ENCODE data around the gene RBMS3. TPM values are rescaled to one million over a fixed set of nuclear protein-coding genes. Genes with fewer than 3 reads are reported as not detected.

The RBMS3 gene
- total RNA-seq, 2 donors from 2014 or later: 2.8 to 9.6 TPM

GRCh38 chr3:29555590-29555989, 274.7 kb downstream of the RBMS3 start:
- Histone ChIP-seq H3K4me3 (no peak overlapping the region), H3K9me3 (no peaks in the 10 kb centered on the region), H3K27ac (no peak overlapping the region), H3K9ac (ENCODE audit: low read depth in 2 of 2, low read length in 2 of 2) (no peak overlapping the region), H3K36me3 (no peaks in the 10 kb centered on the region), H3K27me3 (no peaks in the 10 kb centered on the region), H3K4me1 (no peaks in the 10 kb centered on the region)
- intact Hi-C loops (cut with DNase I): no loop called here
- TF ChIP-seq CTCF (IDR thresholded peaks at IDR 0.05): no peak
- no peak for DNase-seq

- Histone ChIP-seq H3K4me3 (no peak overlapping the region), H3K9ac (ENCODE audit: low read depth in 2 of 2, low read length in 2 of 2) (no peak overlapping the region), H3K27ac (no peak overlapping the region), H3K9me3 (no peaks in the 10 kb centered on the region), H3K27me3 (no peaks in the 10 kb centered on the region), H3K4me1 (no peaks in the 10 kb centered on the region), H3K36me3 (no peaks in the 10 kb centered on the region)
- no peak for DNase-seq
- no peak for TF ChIP-seq CTCF (IDR thresholded peaks at IDR 0.05)
- intact Hi-C loops (cut with DNase I): no loop called here
Measured at GRCh38 chr3:29557186-29557585, 276.3 kb downstream of the RBMS3 start.

GRCh38 chr3:29557825-29558224, 277.0 kb downstream of the RBMS3 start:
- no peaks in the 10 kb centered on the region for H3K27me3 ChIP-seq
- no peaks in the 10 kb centered on the region for H3K36me3 ChIP-seq
- no peaks in the 10 kb centered on the region for H3K4me1 ChIP-seq
- no peak overlapping the region for H3K4me3 ChIP-seq
- no peak for DNase-seq
- H3K27ac ChIP-seq: no peak overlapping the region
- no peaks in the 10 kb centered on the region for H3K9me3 ChIP-seq
- no peak for TF ChIP-seq CTCF (IDR thresholded peaks at IDR 0.05)
- intact Hi-C loops (cut with DNase I): no loop called here
- H3K9ac ChIP-seq (ENCODE audit: low read depth in 2 of 2, low read length in 2 of 2): no peak overlapping the region

- intact Hi-C loops (cut with DNase I): no loop called here
- Histone ChIP-seq H3K9ac (ENCODE audit: low read depth in 2 of 2, low read length in 2 of 2) (no peak overlapping the region), H3K27me3 (no peaks in the 10 kb centered on the region), H3K36me3 (no peaks in the 10 kb centered on the region), H3K9me3 (no peaks in the 10 kb centered on the region), H3K4me3 (no peak overlapping the region), H3K27ac (no peak overlapping the region), H3K4me1 (no peaks in the 10 kb centered on the region)
- no peak for TF ChIP-seq CTCF (IDR thresholded peaks at IDR 0.05)
- no peak for DNase-seq
Measured at GRCh38 chr3:29559741-29560465, 279.0 kb downstream of the RBMS3 start.

- no peak overlapping the region for H3K9ac ChIP-seq (ENCODE audit: low read depth in 2 of 2, low read length in 2 of 2)
- H3K4me1 ChIP-seq: no peaks in the 10 kb centered on the region
- H3K9me3 ChIP-seq: no peaks in the 10 kb centered on the region
- no peak overlapping the region for H3K27ac ChIP-seq
- no peaks in the 10 kb centered on the region for H3K27me3 ChIP-seq
- no peaks in the 10 kb centered on the region for H3K36me3 ChIP-seq
- intact Hi-C loops (cut with DNase I): no loop called here
- H3K4me3 ChIP-seq: no peak overlapping the region
- TF ChIP-seq CTCF (IDR thresholded peaks at IDR 0.05): no peak
- no peak for DNase-seq
Measured at GRCh38 chr3:29561651-29562149, 280.8 kb downstream of the RBMS3 start.

All from colonic mucosa (tissue), 4 donors.